AG10803 (cell line): ENCODE results near the gene SNX3.

Experiments used
- DNase-seq: peaks from one replicate; pipeline ENCODE4 v3.0.0; 2010; ENCODE audit warnings: low read depth
- H3K4me3 ChIP-seq: 2 replicates; pipeline ENCODE4 v1.5.1; 2011; ENCODE audit warnings: mild to moderate bottlenecking, low read length, control low read depth
- CTCF ChIP-seq: conservative IDR thresholded peaks from 2 replicates; pipeline ENCODE4 v1.5.1; 2011; ENCODE audit warnings: mild to moderate bottlenecking, low read length, control low read depth, inconsistent platforms

The SNX3 gene

GRCh38 chr6:108179741-108180140 lies 81.1 kb downstream of the SNX3 start:
- TF ChIP-seq CTCF, result no peak
- H3K4me3 ChIP-seq, result no peak overlapping the region
- DNase-seq, result no peak

GRCh38 chr6:108176281-108177089 lies 84.4 kb downstream of the SNX3 start:
- no peak for DNase-seq
- no peak overlapping the region for H3K4me3 ChIP-seq
- no peak for TF ChIP-seq CTCF

- DNase-seq, result no peak
- no peak for TF ChIP-seq CTCF
- H3K4me3 ChIP-seq, result no peak overlapping the region
These were observed 85.1 kb downstream of the SNX3 start for GRCh38 chr6:108175592-108176279.

GRCh38 chr6:108175176-108175591 lies 85.7 kb downstream of the SNX3 start:
- no peak overlapping the region for H3K4me3 ChIP-seq
- no peak for TF ChIP-seq CTCF
- no peak for DNase-seq

GRCh38 chr6:108174371-108175175 lies 86.3 kb downstream of the SNX3 start:
- DNase-seq, result peak; percentile 25
- TF ChIP-seq CTCF, result no peak
- no peak overlapping the region for H3K4me3 ChIP-seq

- no peak for TF ChIP-seq CTCF
- no peak for DNase-seq
- H3K4me3 ChIP-seq, result no peak overlapping the region
These were observed 88.8 kb downstream of the SNX3 start for GRCh38 chr6:108171918-108172516.
